HG02763 (cell line): ENCODE data around the gene PRSS35.
"Not testable (repeated sequence)": the region's sequence is repeated elsewhere in the genome, so short reads cannot be mapped to it uniquely, and the experiment has no call there.

Experiments
- ATAC-seq: cut with Tn5 transposase; IDR thresholded peaks from one replicate; pipeline ENCODE4 v1.9.1; 2021; ENCODE audit warnings: mild to moderate bottlenecking, moderate library complexity; ENCODE audit not compliant: unreplicated experiment

Gene PRSS35, protein sequence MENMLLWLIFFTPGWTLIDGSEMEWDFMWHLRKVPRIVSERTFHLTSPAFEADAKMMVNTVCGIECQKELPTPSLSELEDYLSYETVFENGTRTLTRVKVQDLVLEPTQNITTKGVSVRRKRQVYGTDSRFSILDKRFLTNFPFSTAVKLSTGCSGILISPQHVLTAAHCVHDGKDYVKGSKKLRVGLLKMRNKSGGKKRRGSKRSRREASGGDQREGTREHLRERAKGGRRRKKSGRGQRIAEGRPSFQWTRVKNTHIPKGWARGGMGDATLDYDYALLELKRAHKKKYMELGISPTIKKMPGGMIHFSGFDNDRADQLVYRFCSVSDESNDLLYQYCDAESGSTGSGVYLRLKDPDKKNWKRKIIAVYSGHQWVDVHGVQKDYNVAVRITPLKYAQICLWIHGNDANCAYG

DNA sequence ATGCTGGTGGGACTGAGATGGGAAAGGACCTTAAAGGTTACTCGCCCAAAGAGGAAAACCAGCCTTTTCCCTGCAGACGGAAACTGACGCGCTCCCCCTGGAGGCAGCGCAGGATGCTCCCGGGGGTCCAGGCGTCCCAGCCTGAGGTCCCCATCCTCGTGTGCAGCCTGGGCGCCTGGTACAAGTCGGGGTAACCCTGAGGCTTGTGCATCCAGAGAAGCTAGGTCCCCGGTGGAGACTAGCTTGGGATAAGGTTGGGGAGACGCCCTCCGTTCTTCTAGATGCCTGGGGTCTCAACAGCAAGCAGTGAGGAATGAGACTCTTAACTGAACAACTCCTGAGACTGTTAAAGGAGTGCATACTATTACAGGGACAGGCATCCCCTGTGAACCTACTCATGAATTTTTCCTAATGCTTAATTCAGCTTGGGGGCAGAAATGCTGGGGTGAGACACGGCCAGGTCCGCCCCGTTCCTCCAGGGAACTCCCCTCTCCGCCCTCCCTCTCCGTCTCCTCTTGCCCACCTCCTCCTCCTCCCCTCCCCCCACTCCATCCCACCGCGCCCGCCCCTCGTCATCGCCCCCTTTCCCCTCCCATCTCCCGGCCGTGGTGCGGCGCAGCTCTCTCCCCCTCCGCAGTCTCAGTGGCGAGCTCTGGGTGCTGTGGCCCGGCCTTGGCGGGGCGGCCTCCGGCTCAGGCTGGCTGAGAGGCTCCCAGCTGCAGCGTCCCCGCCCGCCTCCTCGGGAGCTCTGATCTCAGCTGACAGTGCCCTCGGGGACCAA, at the start of gene PRSS35:
TSS of gene PRSS35 (plus strand) at position 634 of the 781 bp plus-strand sequence. CDS start 10,908 bp downstream, outside the sequence.
- no peak for ATAC-seq

DNA sequence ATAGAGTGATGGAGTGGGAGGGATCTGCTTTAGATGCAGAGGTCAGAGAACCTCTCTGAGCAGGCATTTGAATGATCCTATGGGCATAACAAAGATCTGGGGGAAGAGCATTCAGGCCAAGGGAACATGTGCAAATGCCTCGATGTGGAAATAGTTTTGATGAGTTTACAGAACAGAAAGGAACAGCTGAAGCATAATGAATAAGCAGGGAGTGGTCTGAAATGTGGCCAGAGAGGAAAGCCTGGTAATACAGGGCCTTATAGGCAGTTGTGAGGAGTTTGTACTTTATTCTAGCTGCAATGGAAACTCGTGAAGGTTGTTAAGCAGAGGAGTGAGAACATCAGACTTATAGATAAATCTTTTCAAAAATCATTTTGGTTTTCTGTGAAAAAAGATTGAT, 48.4 kb upstream of the PRSS35 start:
- no peak for ATAC-seq

DNA sequence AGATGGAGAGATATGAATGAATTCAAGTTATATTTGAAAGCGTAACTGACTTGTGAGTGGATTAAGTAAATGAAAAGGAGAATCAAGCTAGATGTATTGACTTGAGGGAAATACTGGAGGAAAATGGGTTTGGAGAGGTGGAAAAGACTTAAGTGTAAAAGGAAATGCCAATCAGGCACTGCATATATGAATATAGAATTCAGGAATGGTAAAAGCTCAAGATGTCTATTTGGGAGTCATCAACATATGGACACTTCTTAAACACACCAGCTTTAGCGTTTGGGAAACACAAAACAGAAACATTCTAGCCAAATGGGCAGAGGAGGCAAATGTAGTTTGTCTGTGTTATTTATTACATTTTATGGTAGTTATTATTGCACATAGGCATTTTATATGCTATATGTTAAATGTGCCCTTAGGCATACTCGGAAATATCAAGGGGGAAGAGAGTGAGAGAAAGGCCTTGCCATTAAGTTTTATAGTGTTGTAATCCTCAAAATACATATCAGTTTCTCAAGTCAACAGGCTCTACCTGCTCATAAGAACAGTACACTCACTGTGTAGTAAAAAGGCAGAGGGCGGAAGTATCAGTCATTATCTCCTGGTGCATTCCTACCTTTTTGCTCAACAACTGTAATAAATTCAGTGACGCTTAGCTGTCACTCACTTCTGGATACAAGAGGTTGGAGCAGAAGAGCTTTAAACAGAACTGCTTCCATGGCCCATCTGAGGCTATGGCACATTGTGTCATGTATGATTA, 47.8 kb upstream of the PRSS35 start:
- no peak for ATAC-seq

DNA sequence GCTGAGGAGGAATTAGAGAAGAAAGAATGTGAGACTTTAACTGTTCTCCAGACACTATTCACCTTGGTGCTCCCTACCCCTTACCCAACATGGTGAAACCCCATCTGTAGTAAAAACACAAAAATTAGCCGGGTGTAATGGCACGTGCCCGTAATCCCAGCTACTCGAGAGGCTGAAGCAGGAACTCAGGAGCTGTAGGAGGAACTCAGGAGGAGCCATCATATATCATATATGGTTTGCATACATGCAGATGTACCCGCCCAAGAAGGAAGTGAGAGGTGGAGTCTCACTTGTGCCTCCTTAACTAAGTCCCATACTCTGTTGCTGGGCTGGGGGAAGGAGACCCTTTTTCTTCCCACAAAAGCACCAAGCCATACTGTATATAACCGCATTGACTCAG, 46.0 kb upstream of the PRSS35 start:
- ATAC-seq = no peak

DNA sequence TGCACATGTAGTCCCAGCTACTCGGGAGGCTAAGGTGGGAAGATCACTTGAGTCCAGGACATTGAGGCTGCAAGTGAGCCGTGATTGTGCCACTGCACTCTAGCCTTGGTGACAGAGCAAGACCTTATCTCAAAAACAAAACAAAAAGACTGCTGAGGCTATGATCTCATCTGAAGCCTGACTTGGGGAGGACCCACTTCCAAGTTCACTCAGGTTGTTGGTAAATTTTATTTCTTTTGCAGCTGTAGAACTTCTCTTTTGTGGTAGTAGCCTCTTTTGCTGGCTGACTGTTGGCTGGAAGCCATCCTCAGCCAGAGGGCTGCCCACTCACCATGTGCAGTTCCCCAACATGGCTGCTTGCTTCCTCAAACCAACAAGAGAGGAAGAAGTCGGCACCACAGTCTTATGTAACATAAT, 44.7 kb upstream of the PRSS35 start:
- no peak for ATAC-seq

DNA sequence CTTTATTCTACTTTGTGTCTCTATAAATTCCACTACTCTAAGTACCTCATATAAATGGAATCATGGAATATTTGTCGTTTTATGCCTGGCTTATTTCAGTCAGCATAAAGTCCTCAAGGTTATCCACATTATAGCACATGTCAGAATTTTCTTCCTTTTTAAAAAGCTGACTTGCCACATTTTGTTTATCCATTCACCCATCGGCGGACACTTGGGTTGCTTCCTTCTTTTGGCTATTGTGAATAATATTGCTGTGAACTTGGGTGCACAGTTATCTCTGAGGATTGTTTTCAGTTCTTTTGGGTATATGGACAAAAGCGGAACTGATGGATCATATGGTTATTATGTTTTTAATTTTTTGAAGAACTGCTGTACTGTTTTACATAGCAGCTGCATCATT, 42.3 kb upstream of the PRSS35 start:
- no peak for ATAC-seq

DNA sequence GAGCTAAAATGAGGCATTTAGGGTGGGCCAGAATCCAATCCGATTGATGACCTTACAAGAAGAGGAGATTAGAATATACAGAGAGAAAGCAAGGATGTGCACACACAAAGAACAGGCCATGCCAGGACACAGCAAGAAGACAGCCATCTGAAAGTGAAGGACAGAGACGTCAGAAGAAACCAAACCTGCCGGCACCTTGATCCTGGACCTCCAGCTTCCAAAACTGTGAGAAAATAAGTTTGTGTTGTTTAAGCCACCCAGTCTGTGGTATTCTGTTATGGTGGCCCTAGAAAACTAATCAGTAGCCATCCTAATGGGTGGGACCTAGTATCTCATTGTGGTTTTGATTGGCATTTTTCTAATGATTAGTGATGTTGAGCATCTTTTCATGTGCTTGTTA, 41.7 kb upstream of the PRSS35 start:
- ATAC-seq = no peak

DNA sequence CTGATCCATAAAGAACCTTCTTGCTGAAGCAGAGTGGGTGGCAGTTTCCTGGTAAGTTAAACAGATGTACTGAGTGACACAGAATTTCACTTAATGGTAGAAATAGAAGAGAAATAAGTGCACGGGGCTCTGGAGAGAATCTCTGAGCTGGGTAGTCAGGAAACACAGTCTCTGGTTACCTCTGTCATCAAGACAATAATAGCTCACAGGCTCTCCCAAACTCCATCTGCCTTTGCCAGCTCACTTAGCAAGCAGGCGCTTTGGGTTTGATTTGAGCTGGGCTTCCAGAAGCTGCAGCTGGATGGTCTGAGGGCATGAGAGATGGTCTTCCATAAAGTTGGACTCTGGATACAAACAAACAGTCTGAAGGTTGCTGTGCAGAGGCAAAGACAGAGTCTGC, 39.6 kb upstream of the PRSS35 start:
- ATAC-seq = no peak

DNA sequence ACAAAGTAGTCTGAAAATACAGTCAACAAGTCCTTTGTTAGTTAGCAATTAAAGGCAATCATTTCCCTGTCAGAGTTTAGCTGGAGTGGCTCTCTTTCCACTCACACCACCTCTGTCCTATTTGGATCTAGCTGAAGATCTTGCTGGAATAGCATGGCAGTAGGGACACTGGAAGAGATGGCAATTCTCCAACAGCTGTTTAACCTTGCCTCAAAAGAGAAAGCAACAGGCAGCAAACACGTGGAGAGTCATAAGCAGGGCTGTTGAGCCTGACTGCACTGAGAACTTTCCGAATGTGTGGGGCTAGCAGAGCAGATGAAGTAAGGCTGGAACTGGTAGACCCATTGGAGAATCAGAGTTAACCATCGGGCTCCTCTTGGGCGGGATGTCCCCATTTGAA, 38.0 kb upstream of the PRSS35 start:
- no peak for ATAC-seq

DNA sequence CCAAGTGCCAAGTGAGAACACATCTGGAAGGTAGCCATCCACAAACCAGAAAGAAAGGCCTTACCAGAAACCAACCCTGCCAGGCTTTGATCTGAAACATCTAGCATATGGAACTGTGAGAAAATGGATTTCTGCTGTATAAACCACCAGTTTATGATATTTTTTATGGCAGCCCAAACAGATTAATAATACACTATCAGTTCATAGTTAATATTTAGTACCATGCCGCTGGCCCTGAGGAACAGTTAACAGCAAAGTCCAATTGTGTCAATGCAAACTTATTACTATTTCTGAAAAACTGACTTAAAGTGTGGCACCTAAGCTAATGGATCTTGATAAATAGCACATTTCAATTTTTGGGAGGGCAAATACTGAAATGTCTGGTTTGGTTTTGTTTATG, 35.4 kb upstream of the PRSS35 start:
- no peak for ATAC-seq

DNA sequence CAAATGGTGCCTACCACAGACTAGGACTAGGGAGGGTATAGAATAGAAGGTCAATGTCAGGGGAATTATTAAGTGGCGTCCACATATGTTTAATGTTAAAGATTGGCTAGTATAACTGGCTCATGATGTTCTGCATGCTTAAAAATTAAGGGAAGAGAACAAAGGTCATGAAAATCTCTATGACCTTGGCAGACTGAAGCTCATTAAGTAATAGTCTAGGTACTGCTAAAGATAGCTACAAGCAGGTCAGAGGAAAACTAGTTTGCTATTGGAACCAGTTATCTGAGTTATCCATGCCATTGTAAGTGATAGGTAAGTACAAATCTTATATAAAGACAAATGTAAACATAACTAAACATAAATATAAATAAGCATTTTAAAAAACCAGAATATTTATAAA, 32.9 kb upstream of the PRSS35 start:
- no peak for ATAC-seq

DNA sequence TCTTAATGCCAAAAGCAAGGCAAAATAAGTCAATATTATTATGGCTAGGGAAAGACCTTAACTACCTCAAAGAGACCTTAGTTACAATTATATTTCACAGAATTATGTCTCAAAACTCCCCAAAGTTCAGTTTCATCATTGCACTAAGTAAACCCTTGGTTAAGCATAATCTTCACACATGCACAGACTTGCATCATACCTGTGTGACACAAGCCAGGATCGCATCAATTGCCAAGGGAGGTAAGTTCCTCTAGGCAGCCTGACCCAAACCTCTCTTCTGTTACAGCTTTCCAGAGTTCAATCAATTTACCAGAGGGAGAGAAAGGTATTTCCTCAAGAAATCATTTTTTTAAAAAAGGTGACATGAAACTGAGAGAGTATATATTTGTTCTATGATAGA, 31.9 kb upstream of the PRSS35 start:
- no peak for ATAC-seq

DNA sequence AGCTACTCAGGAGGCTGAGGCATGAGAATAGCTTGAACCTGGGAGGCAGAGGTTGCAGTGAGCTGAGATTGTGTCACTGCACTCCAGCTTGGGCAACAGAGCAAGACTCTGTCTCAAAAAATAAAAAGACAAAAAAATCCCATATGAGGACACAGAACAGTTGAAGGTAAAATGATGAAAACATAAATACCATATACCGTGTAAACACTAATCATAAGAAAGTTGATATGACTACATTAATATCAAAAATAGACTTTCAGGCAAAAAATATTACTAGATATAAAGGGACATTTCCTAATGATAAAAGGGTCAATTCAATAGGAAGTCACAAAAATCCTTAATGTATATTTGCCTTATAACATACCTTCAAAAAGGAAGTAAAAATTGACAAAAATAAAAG, 30.4 kb upstream of the PRSS35 start:
- ATAC-seq = not testable (repeated sequence)

DNA sequence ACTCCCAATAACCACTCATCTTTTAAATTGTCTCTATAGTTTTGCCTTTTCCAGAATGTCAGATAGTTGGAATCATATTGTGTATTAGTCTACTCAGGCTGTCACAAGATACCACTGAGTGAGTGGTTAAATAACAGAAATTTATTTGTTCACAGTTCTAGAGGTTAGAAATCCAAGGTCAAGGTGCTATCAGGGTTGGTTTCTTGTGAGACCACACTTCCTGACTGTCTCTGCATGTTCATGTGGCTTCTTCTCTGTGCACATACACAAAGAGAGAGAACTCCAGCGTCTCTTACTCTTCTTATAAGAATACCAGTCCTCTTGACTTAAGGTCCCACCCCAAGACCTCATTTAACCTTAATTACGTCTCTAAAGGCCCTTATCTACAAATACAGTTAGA, 23.9 kb upstream of the PRSS35 start:
- ATAC-seq = no peak

DNA sequence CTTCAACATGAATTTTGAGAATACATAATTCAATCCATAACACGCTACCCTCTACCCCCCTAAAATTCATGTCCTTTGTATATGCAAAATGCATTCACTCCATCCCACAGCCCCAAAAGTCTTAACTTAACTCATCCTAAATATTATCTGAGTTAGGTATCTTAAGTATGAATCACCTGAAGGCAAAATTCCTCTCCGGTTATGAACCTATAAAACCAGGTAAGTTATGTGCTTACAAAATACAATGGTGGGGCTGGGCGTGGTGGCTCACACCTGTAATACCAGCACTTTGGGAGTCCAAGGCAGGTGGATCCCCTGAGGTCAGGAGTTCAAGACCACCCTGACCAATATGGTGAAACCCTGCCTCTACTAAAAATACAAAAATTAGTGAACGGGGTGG, 23.5 kb upstream of the PRSS35 start:
- no peak for ATAC-seq

DNA sequence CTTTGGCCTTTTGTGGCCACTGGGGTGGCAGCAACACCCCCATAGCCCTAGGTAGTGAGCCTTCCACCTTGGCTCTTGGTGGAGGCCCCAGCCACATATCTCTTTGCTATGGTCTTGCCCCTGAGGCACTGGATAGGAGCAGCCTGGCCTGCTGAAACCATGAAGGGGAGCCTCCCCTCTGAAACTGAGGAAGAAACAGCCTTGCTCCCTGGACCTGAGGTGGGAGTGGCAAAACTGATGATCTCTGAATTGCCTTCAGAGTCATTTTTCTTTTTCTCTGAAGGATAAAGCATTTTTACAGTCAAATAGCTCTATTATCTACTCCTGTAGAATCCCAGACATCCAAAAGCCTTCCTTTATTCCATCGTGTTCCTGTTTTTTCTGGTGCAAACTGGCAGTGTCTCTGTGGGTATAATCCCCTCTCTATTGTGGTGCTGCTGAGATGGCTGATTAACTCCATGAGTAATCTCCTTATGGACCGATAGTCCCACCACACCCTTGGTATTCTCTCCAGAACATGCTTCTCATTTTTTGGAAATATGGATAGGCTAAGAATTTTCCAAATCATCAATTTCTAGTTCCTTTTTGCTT, 22.0 kb upstream of the PRSS35 start:
- no peak for ATAC-seq

DNA sequence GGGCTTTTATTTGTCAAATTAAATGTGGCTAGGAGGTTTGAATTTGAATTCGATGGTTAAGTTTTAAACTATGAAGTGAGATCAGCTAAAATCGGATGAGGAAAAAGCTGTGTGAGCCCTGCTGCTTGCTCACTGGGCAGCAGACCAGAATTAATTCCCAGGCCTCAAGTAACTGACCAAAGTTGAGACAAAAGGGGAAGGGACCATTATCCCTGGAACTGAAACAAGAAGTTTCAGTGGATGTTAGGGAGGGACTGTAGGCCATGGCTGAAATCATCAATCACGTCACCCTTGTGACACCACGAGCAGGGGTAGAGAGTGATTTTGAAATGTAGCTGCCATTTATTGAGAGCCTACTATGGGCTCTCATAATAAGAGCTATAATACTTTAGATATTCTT, 7.0 kb upstream of the PRSS35 start:
- ATAC-seq = no peak

DNA sequence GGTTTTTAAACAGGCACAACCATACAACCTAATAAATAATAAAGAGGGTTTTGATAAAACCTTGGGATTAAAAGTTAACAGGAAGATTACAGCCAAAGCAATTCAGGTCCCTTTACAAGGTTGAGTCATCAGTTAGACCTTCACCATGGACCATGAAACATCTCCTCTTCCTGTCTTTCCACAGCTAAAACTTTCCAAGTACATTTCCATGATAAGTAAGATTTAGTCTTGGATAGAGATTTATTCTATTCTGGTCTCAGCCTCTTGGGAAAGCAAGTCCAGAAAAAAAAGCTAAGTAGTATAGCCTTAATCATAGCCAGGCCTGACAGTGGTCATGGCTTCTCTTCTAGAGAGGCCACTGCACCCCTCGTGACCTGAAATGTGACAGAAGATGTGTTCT, 2.9 kb upstream of the PRSS35 start:
- ATAC-seq = no peak

DNA sequence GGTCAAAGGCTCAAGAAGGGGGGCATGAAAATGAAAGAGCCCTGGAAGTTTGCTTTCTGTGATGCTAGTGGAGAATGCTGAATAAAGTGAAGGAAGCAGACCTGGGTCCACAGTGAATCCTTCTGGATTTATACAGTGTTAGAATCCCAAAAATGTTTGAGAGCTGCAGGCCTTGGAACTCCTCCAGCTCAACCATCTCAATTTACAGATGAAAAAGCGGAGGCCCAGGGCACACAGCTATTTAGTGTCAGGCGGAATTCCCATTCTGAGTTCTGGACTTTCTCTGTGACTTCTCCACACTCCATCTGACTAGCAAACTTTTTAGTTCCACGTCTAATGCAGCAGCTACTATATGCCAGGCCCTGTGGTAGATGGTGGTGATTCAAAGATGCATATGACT, 1.5 kb upstream of the PRSS35 start:
- no peak for ATAC-seq

DNA sequence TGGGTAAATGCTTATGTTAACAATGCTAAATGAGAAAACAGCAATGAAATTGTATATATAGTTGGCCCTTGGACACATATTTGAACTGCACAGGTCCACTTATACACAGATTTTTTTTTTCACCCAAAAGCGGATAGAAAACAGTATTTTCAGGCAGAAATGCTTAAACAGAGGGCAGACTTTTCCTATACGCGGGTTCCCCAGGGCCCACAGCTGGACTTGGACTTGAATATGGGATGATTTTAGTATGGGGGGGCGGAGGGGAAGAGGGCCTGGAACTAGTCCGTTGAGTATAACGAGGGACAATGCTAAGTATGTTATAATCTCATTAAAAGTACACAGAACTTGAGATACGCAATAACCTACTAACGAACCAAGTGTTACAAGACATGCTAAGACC, 1.1 kb upstream of the PRSS35 start:
- no peak for ATAC-seq

DNA sequence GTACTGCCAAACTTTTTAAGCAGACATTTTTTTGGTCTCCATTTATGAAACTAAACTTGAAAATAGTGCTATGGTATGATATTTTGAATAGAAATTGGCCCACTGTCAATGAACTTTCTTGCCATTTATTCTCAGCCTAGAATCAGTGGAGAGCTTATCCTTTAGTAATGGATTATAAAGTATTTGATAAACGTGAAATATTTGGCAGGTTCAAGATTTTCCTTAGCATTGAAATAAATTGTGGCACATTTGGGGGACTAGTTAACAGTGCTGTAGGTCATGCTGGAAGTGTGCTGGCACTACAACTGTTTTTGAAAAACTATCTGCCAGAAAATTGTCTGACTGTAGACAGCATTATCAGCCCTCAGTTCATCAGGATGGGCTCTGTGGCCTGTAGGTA, 2.1 kb downstream of the PRSS35 start:
- ATAC-seq = no peak
